Mononuclear cell (primary cell): Measurements from ENCODE around the gene PTPRG. TPM values are rescaled to one million over a fixed set of nuclear protein-coding genes. Genes with fewer than 3 reads are reported as not detected.

Source experiments
- H3K27me3 ChIP-seq: 2 replicates; pipeline ENCODE4 v1.6.0; 2011; ENCODE audit warnings: low read length, control low read depth; ENCODE audit not compliant: insufficient read depth
- H3K4me1 ChIP-seq: 2 replicates; pipeline ENCODE4 v1.5.1; 2011; ENCODE audit warnings: mild to moderate bottlenecking, low read length, control low read depth; ENCODE audit not compliant: insufficient read depth
- H3K4me3 ChIP-seq: 2 replicates; pipeline ENCODE4 v1.5.1; 2011; ENCODE audit warnings: mild to moderate bottlenecking, low read length, moderate library complexity
- H3K9me3 ChIP-seq: 2 replicates; pipeline ENCODE4 v1.5.1; 2011; ENCODE audit warnings: low read depth, mild to moderate bottlenecking, control low read depth, low read length
- total RNA-seq: library from RNA; depleted of rRNA; stranded (reverse); fragments of >200 nt; gene quantifications from one replicate; pipeline ENCODE4 v1.2.3, GENCODE V29; 2012

Gene PTPRG
- total RNA-seq, 1 donor: 0.42 TPM

DNA sequence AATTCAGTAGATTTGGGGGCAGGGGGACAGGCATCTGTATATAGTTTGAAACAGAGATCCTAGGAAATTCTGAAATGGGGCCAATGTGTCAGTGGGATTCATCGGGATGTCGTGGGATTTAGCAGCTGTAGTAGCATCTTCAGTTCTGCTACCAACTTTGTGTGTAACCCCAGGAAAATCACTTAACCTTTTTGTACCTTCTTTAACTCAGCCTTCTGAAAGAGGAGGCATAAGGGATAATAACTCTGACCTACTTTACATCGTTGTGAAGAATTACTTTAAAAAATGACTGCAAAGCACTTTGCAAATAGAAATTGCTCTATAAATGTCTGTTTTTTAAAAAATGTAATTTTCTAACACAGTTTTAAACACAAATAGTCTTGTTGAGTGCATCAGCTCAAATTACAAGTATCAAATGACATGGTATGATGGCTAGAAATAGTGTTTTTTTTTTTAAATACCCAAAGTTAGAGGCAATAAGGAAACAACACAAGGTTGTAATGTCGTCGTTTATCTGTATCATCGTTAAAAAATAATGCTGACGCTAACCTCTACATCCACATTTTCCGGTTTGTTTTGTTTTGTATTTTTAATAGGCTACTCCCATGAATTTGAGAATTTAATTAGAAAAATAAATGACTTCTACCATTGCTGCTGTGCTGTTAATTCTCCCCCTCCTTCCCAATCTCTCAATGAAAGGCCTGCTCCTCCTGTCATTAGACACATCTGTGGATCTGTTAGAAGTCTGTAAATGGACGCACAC lies 338.5 kb downstream of the PTPRG start:
- H3K4me1 ChIP-seq: no peaks in the 10 kb centered on the region
- H3K9me3 ChIP-seq: no peaks in the 10 kb centered on the region
- H3K4me3 ChIP-seq: no peak overlapping the region
- no peaks in the 10 kb centered on the region for H3K27me3 ChIP-seq

GRCh38 chr3:61901496-61901895 lies 340.1 kb downstream of the PTPRG start:
- no peaks in the 10 kb centered on the region for H3K9me3 ChIP-seq
- no peak overlapping the region for H3K4me3 ChIP-seq
- H3K4me1 ChIP-seq: no peaks in the 10 kb centered on the region
- no peaks in the 10 kb centered on the region for H3K27me3 ChIP-seq

- Histone ChIP-seq H3K4me3 (no peak overlapping the region), H3K27me3 (no peaks in the 10 kb centered on the region), H3K4me1 (no peaks in the 10 kb centered on the region), H3K9me3 (no peaks in the 10 kb centered on the region)
These were observed 340.6 kb downstream of the PTPRG start for GRCh38 chr3:61901986-61902385.

- H3K4me1 ChIP-seq: no peaks in the 10 kb centered on the region
- H3K9me3 ChIP-seq: no peaks in the 10 kb centered on the region
- no peak overlapping the region for H3K4me3 ChIP-seq
- H3K27me3 ChIP-seq: no peaks in the 10 kb centered on the region
These were observed 341.7 kb downstream of the PTPRG start for GRCh38 chr3:61903074-61903473.

DNA sequence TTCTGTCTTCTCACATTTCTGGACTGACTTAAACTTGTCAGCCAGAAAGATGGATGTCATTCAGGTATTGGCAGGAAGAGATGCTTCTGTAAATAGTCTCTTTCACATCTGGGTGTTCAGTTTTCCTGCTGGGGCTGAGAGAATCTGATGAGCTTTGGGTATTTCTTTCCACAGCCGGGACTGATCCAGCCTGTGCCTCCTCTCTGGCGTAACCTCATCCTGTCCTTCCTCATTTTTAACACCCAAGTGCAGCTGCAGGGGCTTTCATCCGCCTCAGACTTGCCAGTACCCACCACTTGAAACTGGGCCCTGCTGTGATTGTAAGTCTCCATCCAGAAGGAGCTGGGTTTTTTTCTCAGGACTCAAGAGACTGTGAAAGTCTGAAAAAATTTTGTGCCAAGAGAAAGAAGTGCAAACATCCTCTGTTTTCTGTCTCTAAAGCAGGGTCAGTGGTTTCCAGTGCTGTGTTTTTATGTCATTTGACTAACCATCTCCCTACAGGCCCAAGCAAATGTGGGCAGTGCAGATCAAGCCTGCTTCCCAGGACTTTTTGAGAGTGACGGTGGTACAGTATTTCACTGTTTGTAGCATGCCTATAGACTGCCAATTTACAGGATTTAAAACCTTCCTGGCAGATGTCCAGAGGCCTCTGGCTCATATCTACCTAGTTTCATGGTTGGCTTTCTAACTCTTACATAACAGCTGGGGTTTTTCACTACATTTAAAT lies 342.7 kb downstream of the PTPRG start:
- Histone ChIP-seq H3K9me3 (no peaks in the 10 kb centered on the region), H3K27me3 (no peaks in the 10 kb centered on the region), H3K4me1 (no peaks in the 10 kb centered on the region), H3K4me3 (no peak overlapping the region)

GRCh38 chr3:61907210-61907795 lies 345.9 kb downstream of the PTPRG start:
- Histone ChIP-seq H3K4me3 (no peak overlapping the region), H3K4me1 (no peaks in the 10 kb centered on the region), H3K27me3 (no peaks in the 10 kb centered on the region), H3K9me3 (no peaks in the 10 kb centered on the region)

GRCh38 chr3:61908382-61908781 lies 347.0 kb downstream of the PTPRG start:
- H3K4me1 ChIP-seq: no peaks in the 10 kb centered on the region
- H3K4me3 ChIP-seq: no peak overlapping the region
- H3K9me3 ChIP-seq: no peaks in the 10 kb centered on the region
- no peaks in the 10 kb centered on the region for H3K27me3 ChIP-seq

- Histone ChIP-seq H3K4me3 (no peak overlapping the region), H3K9me3 (no peaks in the 10 kb centered on the region), H3K4me1 (no peaks in the 10 kb centered on the region), H3K27me3 (no peaks in the 10 kb centered on the region)
These were observed 349.4 kb downstream of the PTPRG start for GRCh38 chr3:61910732-61911131.

DNA sequence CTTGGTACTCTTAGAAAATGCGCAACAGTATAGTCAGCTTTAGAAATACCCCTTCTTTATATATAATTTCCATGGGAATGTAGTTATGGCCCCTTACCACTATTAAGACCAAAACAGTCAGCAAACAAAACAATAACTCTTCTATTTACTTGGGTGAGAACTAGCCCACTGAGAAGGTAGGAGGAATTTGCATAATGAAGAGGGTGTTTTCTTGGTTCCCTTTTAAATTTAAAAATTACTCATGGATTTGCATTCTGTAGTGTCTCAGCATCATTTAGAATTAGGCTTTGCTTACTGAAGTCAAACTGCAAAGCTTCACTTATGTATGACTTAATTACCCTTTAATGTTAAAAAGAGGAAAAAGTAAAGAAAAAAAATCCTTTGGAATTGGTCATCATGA lies 350.8 kb downstream of the PTPRG start:
- Histone ChIP-seq H3K4me1 (no peaks in the 10 kb centered on the region), H3K27me3 (no peaks in the 10 kb centered on the region), H3K4me3 (no peak overlapping the region), H3K9me3 (no peaks in the 10 kb centered on the region)

- Histone ChIP-seq H3K4me1 (no peaks in the 10 kb centered on the region), H3K4me3 (no peak overlapping the region), H3K27me3 (no peaks in the 10 kb centered on the region), H3K9me3 (no peaks in the 10 kb centered on the region)
These were observed 352.3 kb downstream of the PTPRG start for GRCh38 chr3:61913701-61914100.

DNA sequence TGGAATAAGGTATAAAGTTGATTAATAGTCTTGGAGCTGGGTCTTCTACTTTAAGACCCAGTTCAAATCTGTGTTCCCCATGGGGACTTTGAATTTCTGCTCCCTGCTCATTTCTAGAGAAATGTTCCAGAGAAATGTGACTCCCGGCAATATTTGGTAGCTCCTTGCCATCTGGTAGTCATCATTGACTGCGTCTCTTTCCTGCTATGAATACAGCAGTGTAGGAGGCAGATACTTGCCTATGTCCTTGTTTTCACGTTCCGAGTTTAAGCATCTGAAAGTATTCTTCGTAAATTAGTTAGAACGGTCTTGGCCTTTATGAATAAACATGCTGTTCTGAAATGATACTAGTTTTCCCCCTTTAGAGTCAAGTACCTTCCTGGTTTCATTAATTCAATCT lies 352.9 kb downstream of the PTPRG start:
- Histone ChIP-seq H3K4me3 (no peak overlapping the region), H3K27me3 (no peaks in the 10 kb centered on the region), H3K4me1 (no peaks in the 10 kb centered on the region), H3K9me3 (no peaks in the 10 kb centered on the region)

DNA sequence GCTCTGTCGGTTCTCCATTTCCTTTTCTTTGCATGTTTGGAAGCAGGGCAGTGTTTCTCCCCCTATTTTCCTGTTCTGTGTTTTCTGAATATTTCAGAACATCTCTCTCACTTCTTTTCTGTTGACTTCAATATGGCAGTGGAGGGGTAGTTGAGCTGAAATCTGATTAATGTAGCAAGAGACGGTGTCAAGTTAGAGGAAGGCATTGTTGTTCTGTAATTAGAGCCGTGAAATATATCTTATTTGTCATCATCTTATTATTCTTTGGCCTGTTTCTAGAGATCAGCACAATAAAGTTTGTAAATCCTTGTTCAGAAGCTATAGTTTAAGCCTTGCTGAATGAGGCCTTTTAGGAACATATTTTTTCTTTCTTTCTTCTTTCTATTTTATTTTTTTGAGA lies 353.9 kb downstream of the PTPRG start:
- H3K27me3 ChIP-seq: no peaks in the 10 kb centered on the region
- H3K9me3 ChIP-seq: no peaks in the 10 kb centered on the region
- no peaks in the 10 kb centered on the region for H3K4me1 ChIP-seq
- no peak overlapping the region for H3K4me3 ChIP-seq

DNA sequence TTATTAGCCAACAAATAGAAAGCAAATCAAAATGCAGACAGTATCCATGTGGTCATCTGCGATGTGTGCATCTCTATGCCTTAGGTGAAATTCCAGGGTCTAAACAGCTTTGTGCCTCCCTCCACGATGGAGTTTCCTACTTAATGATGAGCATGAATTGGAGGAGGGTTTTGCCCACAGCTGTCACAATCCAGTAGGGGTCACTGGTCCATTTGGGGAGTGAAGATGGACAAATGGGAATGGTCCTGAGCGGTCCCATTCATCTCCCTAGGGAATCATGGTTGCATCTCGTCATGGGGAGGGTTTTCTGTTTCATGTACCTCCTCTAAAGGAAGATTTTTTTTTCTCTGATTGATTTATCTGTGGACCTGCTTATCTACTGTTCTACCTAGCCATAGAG lies 358.0 kb downstream of the PTPRG start:
- no peaks in the 10 kb centered on the region for H3K9me3 ChIP-seq
- H3K4me1 ChIP-seq: no peaks in the 10 kb centered on the region
- H3K27me3 ChIP-seq: no peaks in the 10 kb centered on the region
- no peak overlapping the region for H3K4me3 ChIP-seq

- Histone ChIP-seq H3K9me3 (no peaks in the 10 kb centered on the region), H3K27me3 (no peaks in the 10 kb centered on the region), H3K4me3 (no peak overlapping the region), H3K4me1 (no peaks in the 10 kb centered on the region)
These were observed 360.7 kb downstream of the PTPRG start for GRCh38 chr3:61922118-61922517.

GRCh38 chr3:61924090-61924735 lies 362.8 kb downstream of the PTPRG start:
- H3K27me3 ChIP-seq: no peaks in the 10 kb centered on the region
- H3K9me3 ChIP-seq: no peaks in the 10 kb centered on the region
- H3K4me1 ChIP-seq: no peaks in the 10 kb centered on the region
- H3K4me3 ChIP-seq: no peak overlapping the region
